Measurements from ENCODE around the gene KAT14.
"Not testable (repeated sequence)": the region's sequence is repeated elsewhere in the genome, so short reads cannot be mapped to it uniquely, and the experiment has no call there.

KAT14 gene

DNA sequence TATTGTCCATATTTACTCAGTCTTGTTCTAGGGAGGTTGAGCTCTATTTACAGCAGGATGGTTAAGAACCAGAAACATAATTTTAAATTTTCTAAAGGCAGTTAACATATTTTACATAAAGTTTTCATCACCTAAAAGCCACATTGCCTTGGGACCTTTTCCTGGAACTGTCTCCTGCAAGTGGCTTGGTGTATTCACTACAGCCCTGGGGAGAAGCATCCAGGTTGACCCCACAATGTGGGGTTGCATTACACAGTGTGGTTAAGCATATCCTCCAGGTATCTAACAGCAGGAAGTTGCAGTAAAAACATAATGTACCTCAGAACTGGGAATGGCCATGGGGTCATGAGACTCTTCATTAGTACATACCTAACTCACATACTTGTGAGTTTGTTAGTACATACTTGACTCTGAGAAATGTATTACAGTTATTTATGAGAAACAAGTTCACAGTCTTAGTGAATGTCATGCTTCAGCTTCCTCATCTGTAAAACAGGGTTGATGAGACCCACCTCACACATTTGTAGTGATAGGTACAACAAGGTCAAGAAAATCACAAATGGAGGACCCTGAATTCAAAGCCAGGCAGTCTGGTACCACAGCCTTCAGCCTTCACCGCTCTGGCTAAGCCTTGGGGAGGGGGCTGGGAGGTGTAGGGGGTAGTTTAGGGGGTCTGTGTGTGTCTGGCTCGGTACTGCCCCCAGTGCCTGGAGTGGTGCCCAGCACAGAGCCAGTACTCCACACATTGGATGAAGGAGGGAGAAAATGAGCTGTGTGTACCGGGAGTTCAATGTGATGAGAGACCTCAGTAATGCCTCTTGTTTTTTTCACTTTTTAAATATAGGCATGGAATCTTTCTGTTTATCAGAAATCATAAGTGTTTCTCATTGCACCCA, 52.9 kb downstream of the KAT14 start:
- no peak overlapping the region for H2AFZ ChIP-seq (ENCODE audit: low read length, unreplicated experiment)
- H3K27ac ChIP-seq (ENCODE audit: low read depth, low read length) = no peak overlapping the region
- H3K4me1 ChIP-seq (ENCODE audit: control insufficient read depth, insufficient read depth, low read length, unreplicated experiment) = no peaks in the 10 kb centered on the region
- H3K36me3 ChIP-seq (ENCODE audit: insufficient read depth, low read length) = no peaks in the 10 kb centered on the region; the same call in 1 of the 2 replicates
- no peaks in the 10 kb centered on the region for H3K27me3 ChIP-seq (ENCODE audit: insufficient read depth, low read length)
- H3K79me2 ChIP-seq (ENCODE audit: control insufficient read depth, insufficient read depth, low read length, unreplicated experiment) = no peaks in the 10 kb centered on the region
- H3K4me3 ChIP-seq (ENCODE audit: low read depth, low read length) = no peak overlapping the region

DNA sequence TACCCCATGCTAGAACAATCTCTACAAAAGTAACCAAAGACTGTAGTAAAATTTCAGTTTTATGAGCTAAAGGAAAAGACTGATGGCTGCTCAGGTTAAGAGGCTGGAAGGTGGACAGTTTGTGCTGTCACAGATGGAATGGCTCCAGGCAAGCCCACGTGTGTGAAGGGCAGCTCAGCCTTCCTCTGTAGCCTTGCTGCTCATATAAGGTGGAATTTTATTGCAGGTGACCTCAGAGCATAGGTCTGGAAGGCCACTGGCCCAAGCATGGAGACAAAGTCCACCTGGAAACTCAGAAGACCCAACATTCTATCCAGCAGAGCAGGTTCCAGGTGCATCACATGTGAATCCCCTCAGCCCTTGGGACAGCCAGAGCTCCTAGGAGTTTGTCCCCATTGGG, 53.6 kb downstream of the KAT14 start:
- Histone ChIP-seq H3K79me2 (ENCODE audit: control insufficient read depth, insufficient read depth, low read length, unreplicated experiment) (no peaks in the 10 kb centered on the region), H3K36me3 (ENCODE audit: insufficient read depth, low read length) (no peaks in the 10 kb centered on the region; the same call in 1 of the 2 replicates), H3K4me1 (ENCODE audit: control insufficient read depth, insufficient read depth, low read length, unreplicated experiment) (no peaks in the 10 kb centered on the region), H3K4me3 (ENCODE audit: low read depth, low read length) (no peak overlapping the region), H2AFZ (ENCODE audit: low read length, unreplicated experiment) (no peak overlapping the region), H3K27me3 (ENCODE audit: insufficient read depth, low read length) (no peaks in the 10 kb centered on the region), H3K27ac (ENCODE audit: low read depth, low read length) (no peak overlapping the region)

DNA sequence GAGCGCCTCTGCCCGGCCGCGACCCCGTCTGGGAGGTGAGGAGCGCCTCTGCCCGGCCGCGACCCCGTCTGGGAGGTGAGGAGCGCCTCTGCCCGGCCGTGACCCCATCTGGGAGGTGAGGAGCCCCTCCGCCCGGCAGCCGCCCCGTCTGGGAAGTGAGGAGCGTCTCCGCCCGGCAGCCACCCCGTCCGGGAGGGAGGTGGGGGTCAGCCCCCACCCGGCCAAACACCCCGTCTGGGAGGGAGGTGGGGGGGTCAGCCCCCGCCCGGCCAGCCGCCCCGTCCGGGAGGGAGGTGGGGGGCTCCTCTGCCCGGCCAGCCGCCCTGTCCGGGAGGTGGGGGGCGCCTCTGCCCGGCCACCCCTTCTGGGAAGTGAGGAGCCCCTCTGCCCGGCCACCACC, 56.8 kb downstream of the KAT14 start:
- H3K27me3 ChIP-seq (ENCODE audit: insufficient read depth, low read length); H3K27ac ChIP-seq (ENCODE audit: low read depth, low read length); H3K4me3 ChIP-seq (ENCODE audit: low read depth, low read length); H3K4me1 ChIP-seq (ENCODE audit: control insufficient read depth, insufficient read depth, low read length, unreplicated experiment); H2AFZ ChIP-seq (ENCODE audit: low read length, unreplicated experiment); H3K79me2 ChIP-seq (ENCODE audit: control insufficient read depth, insufficient read depth, low read length, unreplicated experiment); H3K36me3 ChIP-seq (ENCODE audit: insufficient read depth, low read length): not testable (repeated sequence)

DNA sequence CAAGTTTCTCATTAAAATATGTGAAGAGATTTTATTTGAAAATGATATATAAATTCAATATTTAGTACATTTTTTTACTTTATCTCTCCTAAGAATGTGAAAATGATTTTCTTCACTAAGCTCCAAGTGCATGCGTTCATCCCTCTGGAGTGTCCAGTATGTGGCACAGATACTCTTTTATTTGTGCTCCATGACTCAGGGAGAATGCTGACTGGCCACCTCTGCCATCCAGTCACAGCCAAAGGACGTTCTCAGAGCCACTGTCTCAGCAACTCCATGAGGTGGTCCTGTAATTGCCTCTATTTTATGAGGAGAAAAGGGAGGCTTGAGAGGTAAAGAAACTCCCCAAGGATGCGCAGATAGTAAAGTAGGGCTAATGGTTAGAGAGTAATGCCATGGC, 58.3 kb downstream of the KAT14 start:
- Histone ChIP-seq H3K79me2 (ENCODE audit: control insufficient read depth, insufficient read depth, low read length, unreplicated experiment) (no peaks in the 10 kb centered on the region), H3K27ac (ENCODE audit: low read depth, low read length) (no peak overlapping the region), H3K4me1 (ENCODE audit: control insufficient read depth, insufficient read depth, low read length, unreplicated experiment) (no peaks in the 10 kb centered on the region), H2AFZ (ENCODE audit: low read length, unreplicated experiment) (no peak overlapping the region), H3K27me3 (ENCODE audit: insufficient read depth, low read length) (no peaks in the 10 kb centered on the region), H3K36me3 (ENCODE audit: insufficient read depth, low read length) (no peaks in the 10 kb centered on the region), H3K4me3 (ENCODE audit: low read depth, low read length) (no peak overlapping the region)

DNA sequence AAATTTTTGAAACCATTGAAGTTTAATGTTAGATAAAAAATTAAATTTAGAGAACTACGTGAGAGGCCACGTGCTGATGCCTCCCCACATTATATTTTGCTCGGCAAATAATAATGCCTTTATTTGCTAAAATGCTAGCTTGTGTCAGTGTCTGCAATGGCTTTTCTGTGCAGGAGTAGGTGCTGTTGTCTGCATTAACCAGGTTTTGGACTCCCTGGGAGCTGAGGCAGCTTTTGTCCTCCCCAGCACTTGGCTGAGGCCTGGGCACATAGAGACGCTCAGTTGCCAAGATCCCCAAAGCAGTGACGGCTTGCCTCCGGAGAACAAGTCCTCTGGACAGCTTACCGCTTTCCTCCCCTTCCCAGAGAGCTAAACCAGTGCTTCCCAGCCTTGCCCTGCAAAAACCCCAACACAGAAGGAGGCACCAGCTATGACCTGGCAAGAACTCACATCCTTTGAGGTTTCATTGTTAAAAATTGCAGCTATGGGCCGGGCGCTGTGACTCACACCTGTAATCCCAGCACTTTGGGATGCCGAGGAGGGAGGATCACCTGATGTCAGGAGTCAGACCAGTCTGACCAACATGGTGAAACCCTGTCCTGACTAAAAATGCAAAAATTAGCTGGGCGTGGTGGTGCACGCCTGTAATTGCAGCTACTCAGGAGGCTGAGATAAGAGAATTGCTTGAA, 59.9 kb downstream of the KAT14 start:
- Histone ChIP-seq H3K27me3 (ENCODE audit: insufficient read depth, low read length) (peaks cover 8% of the 10 kb centered on the region; the same call in 1 of the 2 replicates), H2AFZ (ENCODE audit: low read length, unreplicated experiment) (no peak overlapping the region), H3K36me3 (ENCODE audit: insufficient read depth, low read length) (no peaks in the 10 kb centered on the region), H3K4me1 (ENCODE audit: control insufficient read depth, insufficient read depth, low read length, unreplicated experiment) (no peaks in the 10 kb centered on the region), H3K79me2 (ENCODE audit: control insufficient read depth, insufficient read depth, low read length, unreplicated experiment) (no peaks in the 10 kb centered on the region), H3K27ac (ENCODE audit: low read depth, low read length) (no peak overlapping the region), H3K4me3 (ENCODE audit: low read depth, low read length) (no peak overlapping the region)

DNA sequence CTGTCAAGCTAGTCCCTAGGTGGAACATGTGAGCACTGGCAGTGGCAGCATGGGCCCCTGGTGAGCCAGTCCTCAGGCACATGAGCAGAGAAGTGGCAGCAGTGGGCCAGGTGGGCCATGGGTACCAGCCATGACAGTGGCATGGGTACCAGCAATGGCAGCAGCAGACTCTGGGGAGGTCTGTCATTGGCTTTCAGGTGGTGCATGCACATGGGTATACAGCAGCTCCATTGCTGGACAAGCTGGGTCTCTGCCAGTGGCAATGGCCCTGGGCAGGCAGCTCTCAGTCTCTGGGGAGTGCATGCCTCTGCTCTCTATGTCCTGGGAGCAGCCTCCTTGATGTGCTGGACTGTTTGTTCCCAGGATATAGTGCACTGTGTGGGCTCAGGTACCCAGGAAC, 65.3 kb downstream of the KAT14 start:
- no peaks in the 10 kb centered on the region for H3K79me2 ChIP-seq (ENCODE audit: control insufficient read depth, insufficient read depth, low read length, unreplicated experiment)

DNA sequence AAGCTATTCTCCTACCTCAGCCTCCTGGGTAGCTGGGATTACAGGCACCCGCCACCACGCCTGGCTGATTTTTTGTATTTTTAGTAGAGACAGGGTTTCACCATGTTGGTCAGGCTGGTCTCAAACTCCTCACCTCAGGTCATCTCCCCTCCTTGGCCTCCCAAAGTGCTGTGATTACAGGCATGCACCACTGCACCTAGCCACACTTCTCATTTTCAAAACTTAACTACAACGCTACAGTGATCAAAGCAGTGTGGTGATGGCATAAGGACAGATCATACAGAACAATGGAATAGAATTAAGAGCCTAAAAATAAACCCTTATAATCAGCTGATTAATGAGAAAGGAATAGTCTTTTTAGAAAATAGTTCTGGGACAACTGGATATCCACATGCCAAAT, 66.0 kb downstream of the KAT14 start:
- not testable (repeated sequence) for H3K79me2 ChIP-seq (ENCODE audit: control insufficient read depth, insufficient read depth, low read length, unreplicated experiment)

More for the DNA sequence above, 65.3 kb downstream of the KAT14 start:
- peaks cover 8% of the 10 kb centered on the region; the same call in 1 of the 2 replicates for H3K27me3 ChIP-seq (ENCODE audit: insufficient read depth, low read length)
- H3K4me1 ChIP-seq (ENCODE audit: control insufficient read depth, insufficient read depth, low read length, unreplicated experiment) = no peaks in the 10 kb centered on the region
- no peak overlapping the region for H3K27ac ChIP-seq (ENCODE audit: low read depth, low read length)
- H3K4me3 ChIP-seq (ENCODE audit: low read depth, low read length) = no peak overlapping the region
- no peaks in the 10 kb centered on the region for H3K36me3 ChIP-seq (ENCODE audit: insufficient read depth, low read length)
- no peak overlapping the region for H2AFZ ChIP-seq (ENCODE audit: low read length, unreplicated experiment)

DNA sequence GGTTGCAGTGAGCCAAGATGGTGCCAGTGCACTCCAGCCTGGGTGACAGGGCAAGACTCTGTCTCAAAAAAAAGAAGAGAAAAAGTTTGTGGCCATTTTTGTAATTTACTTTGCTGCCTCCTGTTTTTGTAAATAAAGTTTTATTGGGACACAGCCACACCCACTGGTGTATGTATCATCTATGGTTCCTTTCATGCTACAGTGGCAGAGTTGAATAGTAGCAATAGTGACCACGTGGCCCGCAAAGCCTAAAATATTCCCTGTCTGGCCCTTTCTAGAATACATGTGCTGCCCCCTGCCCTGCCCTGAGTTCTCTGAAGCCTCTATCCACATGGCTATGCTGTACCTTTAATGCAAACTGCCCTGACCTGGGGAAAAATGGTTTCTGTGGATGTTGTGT, 75.3 kb downstream of the KAT14 start:
- H3K27ac ChIP-seq (ENCODE audit: low read depth, low read length) = no peak overlapping the region
- no peaks in the 10 kb centered on the region for H3K4me1 ChIP-seq (ENCODE audit: control insufficient read depth, insufficient read depth, low read length, unreplicated experiment)
- H3K4me3 ChIP-seq (ENCODE audit: low read depth, low read length) = no peak overlapping the region
- H3K36me3 ChIP-seq (ENCODE audit: insufficient read depth, low read length) = no peaks in the 10 kb centered on the region
- H2AFZ ChIP-seq (ENCODE audit: low read length, unreplicated experiment) = no peak overlapping the region
- H3K27me3 ChIP-seq (ENCODE audit: insufficient read depth, low read length) = peaks cover 8% of the 10 kb centered on the region; the same call in 1 of the 2 replicates
- no peaks in the 10 kb centered on the region for H3K79me2 ChIP-seq (ENCODE audit: control insufficient read depth, insufficient read depth, low read length, unreplicated experiment)

More for the DNA sequence above, 66.0 kb downstream of the KAT14 start:
- H3K27me3 ChIP-seq (ENCODE audit: insufficient read depth, low read length); H3K4me1 ChIP-seq (ENCODE audit: control insufficient read depth, insufficient read depth, low read length, unreplicated experiment); H3K4me3 ChIP-seq (ENCODE audit: low read depth, low read length); H2AFZ ChIP-seq (ENCODE audit: low read length, unreplicated experiment); H3K27ac ChIP-seq (ENCODE audit: low read depth, low read length); H3K36me3 ChIP-seq (ENCODE audit: insufficient read depth, low read length): not testable (repeated sequence)

DNA sequence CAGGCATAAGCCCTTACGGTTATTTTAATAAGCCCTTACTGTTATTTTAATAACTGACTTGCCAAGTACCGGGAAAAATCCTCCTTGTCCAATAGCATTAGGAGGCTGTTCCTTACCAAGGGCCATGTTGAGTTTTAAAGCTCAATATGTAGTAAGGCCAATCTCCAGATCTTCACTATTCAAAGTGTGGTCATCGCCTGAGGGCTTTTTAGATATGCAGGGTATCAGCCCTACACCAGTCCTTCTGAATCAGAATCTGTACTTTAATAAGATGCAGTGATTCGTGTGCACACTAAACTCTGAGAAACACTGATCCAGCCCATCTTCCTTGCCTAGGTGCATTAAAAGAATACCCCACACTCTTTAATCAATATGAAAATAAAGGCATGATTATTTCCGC, 77.9 kb downstream of the KAT14 start:
- Histone ChIP-seq H3K27me3 (ENCODE audit: insufficient read depth, low read length) (peaks cover 19% of the 10 kb centered on the region; the same call in 1 of the 2 replicates), H3K27ac (ENCODE audit: low read depth, low read length) (no peak overlapping the region), H3K4me1 (ENCODE audit: control insufficient read depth, insufficient read depth, low read length, unreplicated experiment) (no peaks in the 10 kb centered on the region), H3K36me3 (ENCODE audit: insufficient read depth, low read length) (no peaks in the 10 kb centered on the region), H3K4me3 (ENCODE audit: low read depth, low read length) (no peak overlapping the region), H2AFZ (ENCODE audit: low read length, unreplicated experiment) (no peak overlapping the region), H3K79me2 (ENCODE audit: control insufficient read depth, insufficient read depth, low read length, unreplicated experiment) (no peaks in the 10 kb centered on the region)

DNA sequence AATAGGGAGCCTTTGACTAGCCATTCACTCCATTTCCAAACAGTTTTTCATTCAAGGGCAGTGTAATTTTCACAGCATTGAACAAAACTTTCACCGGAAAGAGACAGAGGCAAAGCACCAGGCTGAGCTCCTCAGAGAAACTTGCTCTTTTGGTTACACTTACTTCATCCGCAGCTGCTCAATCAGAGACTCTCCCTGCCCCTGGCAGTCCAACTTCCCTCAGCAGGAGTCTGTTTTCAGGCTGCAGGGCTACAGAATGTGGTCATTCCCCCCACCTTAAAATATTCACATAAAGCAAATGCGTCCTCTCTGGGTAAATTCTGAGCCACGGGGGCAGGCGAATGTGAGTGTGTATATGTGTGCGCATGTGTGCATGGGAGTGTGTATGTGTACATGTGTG, 80.6 kb downstream of the KAT14 start:
- Histone ChIP-seq H3K4me1 (ENCODE audit: control insufficient read depth, insufficient read depth, low read length, unreplicated experiment) (no peaks in the 10 kb centered on the region), H3K36me3 (ENCODE audit: insufficient read depth, low read length) (no peaks in the 10 kb centered on the region), H3K4me3 (ENCODE audit: low read depth, low read length) (no peak overlapping the region), H2AFZ (ENCODE audit: low read length, unreplicated experiment) (no peak overlapping the region), H3K27me3 (ENCODE audit: insufficient read depth, low read length) (peaks cover 19% of the 10 kb centered on the region; the same call in 1 of the 2 replicates), H3K79me2 (ENCODE audit: control insufficient read depth, insufficient read depth, low read length, unreplicated experiment) (no peaks in the 10 kb centered on the region), H3K27ac (ENCODE audit: low read depth, low read length) (no peak overlapping the region)

DNA sequence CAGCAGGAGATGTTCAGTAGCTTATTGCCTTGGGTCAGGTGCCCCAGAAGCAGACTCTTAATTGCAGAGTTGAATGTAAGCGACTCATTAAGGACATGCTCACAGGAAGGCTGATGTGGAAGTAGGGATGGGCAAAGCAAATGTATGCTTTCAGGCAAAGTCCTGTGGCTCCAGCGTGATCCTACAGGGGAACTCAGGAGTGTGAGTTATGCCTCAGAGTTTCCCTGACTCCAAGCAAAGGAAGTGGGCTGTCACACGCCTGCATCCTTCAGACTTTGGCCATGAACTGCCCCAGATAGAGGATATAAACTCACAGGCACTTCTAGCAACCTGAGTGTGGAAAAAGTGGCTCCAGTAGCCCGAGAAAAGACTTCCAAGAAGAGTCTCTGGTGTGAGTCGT, 85.7 kb downstream of the KAT14 start:
- Histone ChIP-seq H3K4me3 (ENCODE audit: low read depth, low read length) (no peak overlapping the region), H3K27ac (ENCODE audit: low read depth, low read length) (no peak overlapping the region), H3K27me3 (ENCODE audit: insufficient read depth, low read length) (peaks cover 7% of the 10 kb centered on the region; the same call in 1 of the 2 replicates), H3K36me3 (ENCODE audit: insufficient read depth, low read length) (no peaks in the 10 kb centered on the region), H3K79me2 (ENCODE audit: control insufficient read depth, insufficient read depth, low read length, unreplicated experiment) (no peaks in the 10 kb centered on the region), H2AFZ (ENCODE audit: low read length, unreplicated experiment) (no peak overlapping the region), H3K4me1 (ENCODE audit: control insufficient read depth, insufficient read depth, low read length, unreplicated experiment) (peaks cover 18% of the 10 kb centered on the region)

All from ACC112 (cell line).